Stimulated activated CD8-positive, alpha-beta memory T cell treated with anti-CD3 and anti-CD28 coated beads, Interleukin-4, amount 100 ng/mL, for 24 hours (primary cell): ENCODE data around the gene CREBL2.
"Not testable (repeated sequence)": the region's sequence is repeated elsewhere in the genome, so short reads cannot be mapped to it uniquely, and the experiment has no call there.

Experiments used
- DNase-seq: peaks from one replicate; pipeline ENCODE4 v3.0.0-alpha.2; 2020; ENCODE audit warnings: low read depth

CREBL2 gene

GRCh38 chr12:12636641-12637040 is 25.0 kb downstream of the CREBL2 start:
- DNase-seq, result no peak

- DNase-seq, result not testable (repeated sequence)
These were observed 28.3 kb downstream of the CREBL2 start for GRCh38 chr12:12639995-12640394.

DNA sequence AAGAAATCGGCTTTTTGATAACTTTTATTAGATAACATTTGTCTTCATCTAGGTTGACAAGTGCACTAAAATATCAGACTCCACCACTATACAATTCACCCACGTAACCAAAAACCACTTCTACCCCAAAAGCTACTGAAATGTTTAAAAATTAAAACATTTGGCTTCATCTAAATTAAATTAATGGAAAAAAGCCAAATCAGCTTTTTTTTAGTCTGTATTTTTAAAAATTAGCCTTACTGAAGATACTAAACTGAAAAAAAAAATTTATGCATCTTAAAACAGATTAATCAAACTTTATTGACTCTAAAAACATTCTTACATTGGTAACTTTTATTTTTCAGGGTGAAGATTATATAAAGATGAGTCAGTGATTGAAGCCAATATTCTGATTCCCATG is 30.0 kb downstream of the CREBL2 start:
- DNase-seq, result no peak

DNA sequence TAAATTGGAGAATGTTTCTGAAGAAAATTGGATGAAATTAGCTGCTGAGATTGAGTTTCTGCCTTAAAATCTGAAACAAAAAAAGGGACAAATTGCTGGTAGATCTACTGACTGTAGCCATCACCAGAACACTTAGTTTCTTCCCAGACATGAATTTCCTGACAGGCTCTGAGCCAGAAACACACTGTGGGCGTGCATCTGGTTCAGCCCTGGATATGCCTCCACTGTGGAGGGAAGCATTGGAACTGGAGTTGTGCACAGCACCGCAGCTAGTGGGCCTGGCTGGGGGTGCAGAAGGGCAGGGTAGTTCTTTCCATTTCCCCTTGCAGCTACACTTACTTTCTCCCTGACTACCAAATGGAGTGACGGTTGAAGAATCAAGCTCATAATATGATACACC is 31.2 kb downstream of the CREBL2 start:
- DNase-seq, result no peak

DNA sequence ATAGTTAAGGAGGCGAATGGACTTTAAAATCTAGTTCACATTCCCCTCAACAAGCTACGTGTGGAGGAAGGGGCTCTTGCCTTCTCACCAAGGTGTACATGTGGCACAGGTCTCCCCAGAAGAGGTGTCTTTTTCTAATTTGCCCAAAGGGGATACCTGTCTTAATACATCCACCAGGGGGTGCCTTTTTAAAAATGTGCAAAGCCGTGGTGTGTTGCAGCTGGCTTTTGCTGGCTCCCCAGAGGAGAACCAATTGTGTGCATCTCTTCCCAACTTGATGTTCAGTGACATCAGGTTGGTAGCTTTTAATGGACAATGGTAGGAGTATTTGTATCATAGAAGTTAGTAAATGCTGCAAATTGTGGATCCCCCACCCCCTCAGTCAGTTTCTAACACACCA is 33.8 kb downstream of the CREBL2 start:
- DNase-seq, result no peak

DNA sequence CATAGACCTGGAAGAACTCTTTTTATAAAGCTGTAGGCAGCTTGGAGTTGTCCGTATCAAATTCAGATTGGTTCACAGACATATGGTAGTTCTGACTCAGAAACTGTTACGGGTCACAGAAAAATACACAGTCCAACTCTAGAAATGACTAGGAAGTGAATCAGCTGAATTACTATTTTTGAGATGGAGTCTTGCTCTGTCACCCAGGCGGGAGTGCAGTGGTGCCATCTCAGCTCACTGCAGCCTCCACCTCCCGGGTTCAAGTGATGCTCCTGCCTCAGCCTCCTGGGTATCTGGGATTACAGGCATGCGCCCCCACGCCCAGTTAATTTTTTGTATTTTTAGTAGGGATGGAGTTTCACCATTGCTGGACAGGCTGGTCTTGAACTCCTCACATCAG is 34.3 kb downstream of the CREBL2 start:
- not testable (repeated sequence) for DNase-seq

DNA sequence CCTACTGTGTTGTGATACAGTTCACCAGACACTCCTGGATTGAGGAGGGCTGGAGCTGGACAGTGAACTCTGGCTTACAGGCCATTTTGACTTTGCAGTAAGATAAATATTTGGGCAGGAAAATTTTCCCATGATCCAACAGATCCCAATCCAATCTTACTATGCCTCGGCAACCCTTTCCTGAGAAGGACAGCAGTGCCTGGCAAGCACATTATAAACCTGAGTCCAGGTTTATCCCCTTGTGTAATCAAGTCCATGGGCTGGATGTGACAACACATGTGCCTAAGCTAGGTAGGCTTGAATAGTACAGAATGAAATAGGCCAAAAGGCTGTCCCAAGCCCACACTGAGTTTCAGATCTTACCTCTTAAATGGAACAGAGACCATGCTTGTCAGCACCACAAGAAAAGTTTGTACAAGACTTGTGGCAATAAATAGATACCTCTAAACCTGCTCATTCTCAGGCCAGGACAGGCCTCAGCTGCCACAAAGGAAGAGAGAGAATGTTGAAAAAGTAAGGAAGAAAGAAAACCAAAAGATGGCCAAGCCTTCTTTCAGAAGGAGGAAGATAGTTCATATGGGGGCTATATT is 34.9 kb downstream of the CREBL2 start:
- DNase-seq, result no peak

- no peak for DNase-seq
These were observed 36.6 kb downstream of the CREBL2 start for GRCh38 chr12:12648284-12648683.

DNA sequence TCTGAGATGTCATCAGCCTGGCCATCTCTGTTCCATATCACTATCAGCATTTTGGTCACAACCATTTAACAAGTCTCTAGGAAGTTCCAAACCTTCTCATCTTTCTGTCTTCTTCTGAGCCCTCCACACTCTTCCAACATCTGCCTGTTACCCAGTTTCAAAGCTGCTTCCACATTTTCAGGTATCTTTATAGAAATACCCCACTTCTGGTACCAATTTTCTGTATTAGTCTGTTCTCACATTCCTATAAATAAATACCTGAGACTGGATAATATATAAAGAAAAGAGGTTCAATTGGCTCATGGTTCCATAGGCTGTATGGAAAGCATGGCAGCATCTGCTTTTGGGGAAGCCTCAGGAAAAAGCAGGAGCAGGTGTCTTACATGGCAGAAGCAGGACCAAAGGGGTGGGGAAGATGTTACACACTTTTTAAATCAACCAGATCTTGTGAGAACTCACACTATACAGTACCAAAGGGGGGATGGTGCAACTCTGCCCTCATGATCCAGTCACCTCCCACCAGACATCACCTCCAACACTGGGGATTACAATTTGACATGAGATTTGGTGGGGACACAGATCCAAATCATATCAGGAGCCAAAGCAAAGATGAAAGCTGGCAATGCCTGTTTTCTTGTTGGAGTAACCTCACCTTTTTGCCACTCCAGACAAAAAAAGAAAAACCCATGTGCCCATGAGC is 37.4 kb downstream of the CREBL2 start:
- DNase-seq, result no peak

- no peak for DNase-seq
These were observed 40.1 kb downstream of the CREBL2 start for GRCh38 chr12:12651752-12652151.

- DNase-seq, result not testable (repeated sequence)
These were observed 41.0 kb downstream of the CREBL2 start for GRCh38 chr12:12652704-12653103.

DNA sequence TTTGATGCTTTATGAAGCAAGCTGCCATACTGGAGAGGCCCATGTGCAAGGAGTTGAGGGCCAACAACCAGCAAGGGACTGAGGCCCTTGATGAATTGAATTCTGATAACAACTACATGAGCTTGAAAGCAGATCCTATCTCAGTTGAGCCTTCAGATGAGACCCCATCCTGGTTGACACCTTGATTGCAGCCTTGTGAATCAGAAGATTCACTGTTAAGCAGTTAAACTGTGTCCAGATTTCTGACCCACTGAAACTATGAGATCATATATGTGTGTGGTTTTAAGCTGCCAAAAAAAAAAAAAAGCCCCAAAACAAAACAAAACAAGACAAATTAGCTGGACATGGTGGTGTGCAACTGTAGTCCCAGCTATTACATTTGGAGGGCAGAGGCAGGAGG is 42.2 kb downstream of the CREBL2 start:
- DNase-seq, result no peak

- DNase-seq, result no peak
These were observed 43.2 kb downstream of the CREBL2 start for GRCh38 chr12:12654691-12655460.

DNA sequence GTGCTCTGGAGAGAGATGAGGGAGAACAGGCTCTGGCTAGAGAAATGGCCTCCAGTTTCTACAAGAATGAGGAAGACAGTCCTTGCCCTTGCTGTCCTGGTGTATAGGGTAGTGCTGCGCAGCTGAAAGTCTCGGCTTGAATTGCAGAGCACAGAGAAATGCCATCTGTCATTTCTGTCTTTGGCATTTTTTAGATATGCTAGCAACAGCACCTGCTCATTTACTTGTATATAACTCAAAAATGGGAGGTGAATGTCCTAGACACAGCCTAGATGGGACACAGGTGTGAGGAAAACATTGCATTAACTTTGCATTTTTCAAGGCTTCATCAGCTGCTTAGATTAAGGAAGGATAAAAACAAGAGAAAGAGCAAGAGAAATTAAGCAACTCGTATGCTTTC is 48.5 kb downstream of the CREBL2 start:
- no peak for DNase-seq

- DNase-seq, result no peak
These were observed 49.6 kb downstream of the CREBL2 start for GRCh38 chr12:12661086-12661856.

DNA sequence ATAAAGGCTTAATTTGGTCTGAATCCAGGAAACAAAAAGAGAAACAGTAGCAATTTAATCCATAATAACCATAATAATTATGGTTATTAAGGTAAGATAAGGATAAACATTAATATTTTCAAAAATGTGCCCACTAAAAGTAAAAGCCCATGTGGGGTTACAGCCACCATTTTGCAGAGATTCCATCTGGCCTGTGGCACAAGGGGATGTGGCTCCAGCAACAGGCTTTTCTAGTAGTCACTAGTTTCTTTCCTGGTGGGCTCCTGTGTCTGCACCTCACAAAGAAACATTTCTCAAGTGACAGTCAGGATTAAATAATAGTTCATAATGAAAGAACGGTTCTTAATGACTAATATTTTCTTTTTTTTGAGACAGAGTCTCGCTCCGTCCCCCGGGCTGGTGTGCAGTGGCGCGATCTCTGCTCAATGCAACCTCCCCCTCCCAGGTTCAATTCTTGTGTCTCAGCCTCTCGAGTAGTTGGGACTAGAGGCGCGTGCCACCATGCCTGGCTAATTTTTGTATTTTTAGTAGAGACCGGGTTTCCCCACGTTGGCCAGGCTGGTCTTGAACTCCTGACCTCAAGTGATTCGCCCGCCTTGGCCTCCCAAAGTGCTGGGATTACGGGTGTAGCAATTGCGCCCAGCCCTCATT is 52.1 kb downstream of the CREBL2 start:
- DNase-seq, result no peak

DNA sequence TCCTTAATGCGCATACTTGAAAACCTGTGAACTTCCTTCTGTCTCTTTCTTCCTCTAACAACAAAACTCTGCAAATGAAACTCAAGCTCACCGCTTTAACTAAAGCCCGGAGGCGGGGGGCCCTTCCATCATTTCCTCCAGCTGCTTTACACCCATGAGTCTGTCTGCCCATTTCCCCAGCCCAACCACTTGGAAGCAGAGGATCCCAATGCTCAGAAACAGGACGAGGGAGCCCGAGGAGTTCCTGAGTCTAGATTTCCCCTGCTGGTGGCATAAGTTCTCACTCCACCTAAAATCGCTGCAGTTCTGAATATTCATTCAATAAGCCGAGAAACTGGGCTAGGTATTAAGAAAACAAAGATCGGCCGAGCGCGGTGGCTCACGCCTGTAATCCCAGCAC is 53.5 kb downstream of the CREBL2 start:
- no peak for DNase-seq

DNA sequence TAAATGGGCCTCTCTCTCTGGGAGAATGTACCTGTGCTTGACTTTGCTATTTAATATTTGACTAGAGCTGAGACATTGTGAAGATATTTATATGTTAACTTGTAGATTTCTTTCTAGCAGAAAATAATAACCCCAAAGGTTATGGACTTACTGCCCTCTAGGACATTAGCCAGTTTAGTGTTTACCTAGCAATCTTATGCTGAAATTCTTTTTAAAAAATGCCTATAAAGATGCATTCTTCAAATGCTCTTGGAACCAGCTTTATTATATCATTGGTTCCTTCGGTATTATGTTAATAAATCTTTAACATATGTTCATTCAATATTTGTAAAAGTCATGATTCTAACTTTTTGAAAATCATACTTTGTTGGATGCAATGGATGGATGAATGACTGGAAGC is 56.3 kb downstream of the CREBL2 start:
- DNase-seq, result no peak

- DNase-seq, result no peak
These were observed 57.3 kb downstream of the CREBL2 start for GRCh38 chr12:12669020-12669419.

DNA sequence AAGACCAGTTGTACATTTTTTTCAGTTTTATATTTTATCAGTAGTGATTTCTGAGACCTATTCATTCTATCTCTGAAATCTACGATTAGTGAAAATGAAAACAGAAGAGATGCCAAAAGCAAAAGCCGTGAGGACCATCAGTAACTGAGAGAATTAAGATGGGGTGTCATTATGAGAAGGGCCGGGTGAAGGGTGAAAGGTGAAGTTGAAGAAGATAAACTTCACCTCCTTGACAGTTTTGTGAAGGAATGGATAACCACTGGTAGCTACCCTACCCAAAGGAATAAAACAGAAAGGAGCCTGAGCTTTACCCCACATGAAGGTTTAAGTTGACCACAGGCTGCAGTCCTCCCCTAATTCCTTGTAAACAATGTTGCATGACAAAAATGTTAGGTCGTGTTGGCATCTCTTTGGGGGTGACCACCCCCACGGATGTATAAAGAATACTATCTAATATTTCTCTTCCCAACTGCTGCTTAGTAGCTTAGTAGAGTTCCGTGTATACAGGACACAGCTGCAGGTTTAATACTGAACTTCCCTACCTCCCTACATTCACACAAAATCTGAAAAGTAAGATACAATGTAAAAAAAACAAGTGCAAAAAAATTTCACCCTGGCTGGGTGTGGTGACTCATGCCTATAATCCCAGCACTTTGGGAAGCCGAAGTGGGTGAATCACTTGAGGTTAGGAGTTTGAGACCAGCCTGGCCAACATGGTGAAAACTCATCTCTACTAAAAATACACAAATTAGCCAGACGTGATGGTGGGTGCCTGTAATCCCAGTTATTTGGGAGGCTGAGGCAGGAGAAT is 60.4 kb downstream of the CREBL2 start:
- DNase-seq, result no peak

DNA sequence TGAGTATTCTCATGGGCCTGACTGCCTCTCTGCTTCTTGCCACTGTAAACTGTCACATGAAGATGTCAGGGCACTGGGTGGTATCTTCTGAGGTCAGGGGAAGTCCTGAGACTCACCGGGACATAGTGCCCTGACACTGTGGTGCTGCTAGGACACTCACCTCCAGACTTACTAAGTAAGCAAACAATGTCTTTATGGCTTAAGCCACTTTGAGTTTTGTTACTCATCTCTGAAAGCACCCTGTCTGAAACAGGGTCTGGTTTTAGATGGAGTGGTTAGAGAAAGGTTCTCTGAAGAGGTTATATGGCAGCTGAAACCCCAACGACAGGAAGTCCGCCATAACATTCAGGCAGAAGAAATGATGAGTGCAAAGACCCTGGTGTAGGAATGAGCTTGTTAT is 61.6 kb downstream of the CREBL2 start:
- DNase-seq, result no peak
